D721Med (cell line): ENCODE data around the gene AMOT.

Experiments
- DNase-seq: peaks from one replicate; pipeline ENCODE4 v3.0.0; 2011; ENCODE audit warnings: low spot score; ENCODE audit not compliant: insufficient read length
- FAIRE-seq: peaks from 2 replicates; lab custom pipeline; 2011; peaks lifted over from hg19 to GRCh38; lab: Jason Lieb, UNC
- TF ChIP-seq, protein P1 (sequence below): IDR thresholded peaks from 2 replicates; pipeline ENCODE4 v1.5.1; 2012; ENCODE audit warnings: mild to moderate bottlenecking, control low read depth; ENCODE audit not compliant: insufficient read depth; ENCODE audit errors: missing control alignments

Gene AMOT

DNA sequence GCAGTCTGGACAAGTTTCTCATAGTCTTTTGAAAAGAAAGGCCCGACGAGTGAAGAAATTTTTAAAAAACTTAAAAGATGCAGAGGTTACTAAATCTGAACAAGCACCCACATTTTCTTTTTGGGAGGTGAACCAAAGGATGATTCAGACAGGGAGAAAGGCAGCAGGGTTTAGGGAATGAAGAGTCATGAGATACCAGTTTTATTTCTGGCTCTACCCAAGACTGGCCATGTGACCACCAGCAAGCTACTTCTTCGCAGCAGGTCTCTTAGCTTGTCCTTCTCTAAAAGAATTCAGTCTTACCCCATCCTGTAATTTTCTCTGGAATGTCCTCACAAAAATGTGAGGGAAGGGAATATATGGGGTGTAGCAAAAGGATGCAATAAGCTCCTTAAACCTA, 37.6 kb downstream of the AMOT start:
- FAIRE-seq (no peak), DNase-seq (no peak)
- TF ChIP-seq, protein P1, sequence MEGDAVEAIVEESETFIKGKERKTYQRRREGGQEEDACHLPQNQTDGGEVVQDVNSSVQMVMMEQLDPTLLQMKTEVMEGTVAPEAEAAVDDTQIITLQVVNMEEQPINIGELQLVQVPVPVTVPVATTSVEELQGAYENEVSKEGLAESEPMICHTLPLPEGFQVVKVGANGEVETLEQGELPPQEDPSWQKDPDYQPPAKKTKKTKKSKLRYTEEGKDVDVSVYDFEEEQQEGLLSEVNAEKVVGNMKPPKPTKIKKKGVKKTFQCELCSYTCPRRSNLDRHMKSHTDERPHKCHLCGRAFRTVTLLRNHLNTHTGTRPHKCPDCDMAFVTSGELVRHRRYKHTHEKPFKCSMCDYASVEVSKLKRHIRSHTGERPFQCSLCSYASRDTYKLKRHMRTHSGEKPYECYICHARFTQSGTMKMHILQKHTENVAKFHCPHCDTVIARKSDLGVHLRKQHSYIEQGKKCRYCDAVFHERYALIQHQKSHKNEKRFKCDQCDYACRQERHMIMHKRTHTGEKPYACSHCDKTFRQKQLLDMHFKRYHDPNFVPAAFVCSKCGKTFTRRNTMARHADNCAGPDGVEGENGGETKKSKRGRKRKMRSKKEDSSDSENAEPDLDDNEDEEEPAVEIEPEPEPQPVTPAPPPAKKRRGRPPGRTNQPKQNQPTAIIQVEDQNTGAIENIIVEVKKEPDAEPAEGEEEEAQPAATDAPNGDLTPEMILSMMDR: no peak

GRCh38 chrX:112802541-112802940, 38.1 kb downstream of the AMOT start:
- DNase-seq (no peak), FAIRE-seq (no peak)
- TF ChIP-seq, protein P1: no peak

DNA sequence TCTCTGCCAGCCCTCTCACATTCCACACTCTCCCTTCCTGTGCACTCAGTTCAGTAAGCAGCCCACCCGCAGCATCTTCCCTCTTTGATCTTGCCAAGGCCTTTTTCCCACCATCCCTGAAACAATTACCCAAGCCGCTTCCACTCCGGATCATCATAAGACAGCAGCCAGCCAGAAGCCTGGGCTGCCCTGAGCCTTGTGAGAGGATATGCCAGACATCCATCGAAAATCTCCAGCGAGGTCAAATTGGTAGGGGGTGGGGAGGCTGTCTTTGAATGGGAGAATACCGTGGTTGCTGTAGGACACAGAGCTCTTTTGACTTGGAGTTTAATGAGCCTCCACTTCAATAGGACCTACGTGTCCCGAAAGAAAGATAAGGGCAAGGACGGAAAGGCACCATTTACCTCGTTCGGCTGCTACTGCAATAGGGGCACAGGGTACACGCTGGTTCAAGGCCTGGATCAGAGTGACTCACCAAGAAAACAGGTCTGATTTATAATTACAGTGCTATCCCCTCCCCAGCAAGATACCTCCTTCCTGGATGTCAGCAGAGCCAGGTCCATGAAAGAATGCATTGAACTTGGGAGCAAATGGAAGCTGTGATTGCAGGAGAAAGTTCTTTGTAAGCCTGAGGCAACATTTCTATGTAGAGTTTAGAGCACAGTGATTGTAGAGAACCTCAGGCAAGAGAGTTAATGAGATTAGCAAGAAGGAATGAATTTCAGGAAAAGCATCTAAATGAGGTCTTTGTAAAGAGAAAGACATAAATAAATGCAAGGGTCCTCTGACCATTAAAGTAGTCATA, 39.5 kb downstream of the AMOT start:
- DNase-seq: no peak
- FAIRE-seq: no peak
- TF ChIP-seq, protein P1: no peak

DNA sequence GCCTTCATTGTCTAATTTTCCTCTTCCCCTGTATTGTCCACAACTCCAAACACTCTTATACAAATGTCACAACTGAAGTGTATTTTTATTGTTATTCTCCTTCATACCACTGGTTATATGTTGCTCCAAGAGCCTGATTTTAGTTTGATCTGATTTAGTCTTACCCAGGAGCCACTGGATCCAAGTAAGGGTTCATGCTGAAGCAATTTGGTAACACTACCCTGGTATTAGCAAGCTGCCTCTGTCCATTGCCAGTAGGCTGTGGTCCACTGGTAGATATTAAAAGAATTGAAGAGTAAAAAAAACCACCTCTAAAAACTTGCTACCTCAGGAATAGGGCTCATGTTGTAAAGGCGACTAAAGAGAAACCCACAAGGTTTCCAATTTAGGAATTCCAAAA, 41.2 kb downstream of the AMOT start:
- TF ChIP-seq, protein P1: no peak
- DNase-seq (no peak), FAIRE-seq (no peak)

GRCh38 chrX:112798736-112799135, 41.9 kb downstream of the AMOT start:
- no peak for FAIRE-seq
- no peak for DNase-seq
- TF ChIP-seq, protein P1: no peak

DNA sequence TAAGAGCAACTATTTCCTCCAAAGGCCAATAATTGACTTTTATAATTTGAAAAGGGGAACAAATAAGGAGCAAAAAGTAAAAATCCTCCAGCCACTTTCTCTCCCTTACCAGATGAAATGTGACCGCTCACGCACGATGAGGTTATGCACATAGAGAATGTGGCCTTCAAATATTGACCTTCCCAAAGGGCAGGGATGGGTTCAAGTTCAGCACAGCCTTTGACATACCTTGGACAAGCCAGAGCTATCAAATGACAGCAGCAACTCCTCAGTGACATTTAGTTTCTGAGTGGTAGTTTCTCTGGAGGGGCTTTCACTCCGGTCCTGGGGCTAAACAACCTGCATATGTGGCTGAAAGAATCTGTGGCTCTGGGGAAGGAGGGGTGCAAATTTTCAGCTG, 50.7 kb downstream of the AMOT start:
- FAIRE-seq (no peak), DNase-seq (no peak)
- TF ChIP-seq, protein P1: no peak

DNA sequence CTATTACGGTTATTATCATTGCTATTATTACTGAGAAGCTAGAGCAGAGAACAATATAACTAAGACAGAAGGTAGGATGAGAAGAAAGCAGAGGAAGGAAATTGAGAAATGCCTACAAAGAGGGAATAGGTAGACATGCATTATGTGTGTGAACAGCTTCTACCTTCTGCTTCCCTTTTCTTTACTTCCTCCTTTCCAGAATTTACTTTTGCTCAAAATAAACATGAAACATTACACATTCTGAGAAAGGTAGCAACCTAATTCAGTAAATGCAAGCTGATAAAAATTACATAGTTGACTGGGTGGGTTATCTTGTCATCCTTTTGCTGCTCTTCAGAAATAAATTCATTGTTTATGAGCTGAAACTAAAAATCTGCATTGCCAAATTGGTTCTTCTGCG, 54.6 kb downstream of the AMOT start:
- FAIRE-seq (no peak), DNase-seq (no peak)
- TF ChIP-seq, protein P1: no peak
